NOMO-1 (cell line): ENCODE results near the gene RGL3.
"Not testable (repeated sequence)": the region's sequence is repeated elsewhere in the genome, so short reads cannot be mapped to it uniquely, and the experiment has no call there.

Experiments used
- DNase-seq, 2 experiments: peaks; one replicate each; lab custom pipeline; 2025; ENCODE audit not compliant: unreplicated experiment in 2 of 2; lab: John Stamatoyannopoulos, UW

The RGL3 gene, protein sequence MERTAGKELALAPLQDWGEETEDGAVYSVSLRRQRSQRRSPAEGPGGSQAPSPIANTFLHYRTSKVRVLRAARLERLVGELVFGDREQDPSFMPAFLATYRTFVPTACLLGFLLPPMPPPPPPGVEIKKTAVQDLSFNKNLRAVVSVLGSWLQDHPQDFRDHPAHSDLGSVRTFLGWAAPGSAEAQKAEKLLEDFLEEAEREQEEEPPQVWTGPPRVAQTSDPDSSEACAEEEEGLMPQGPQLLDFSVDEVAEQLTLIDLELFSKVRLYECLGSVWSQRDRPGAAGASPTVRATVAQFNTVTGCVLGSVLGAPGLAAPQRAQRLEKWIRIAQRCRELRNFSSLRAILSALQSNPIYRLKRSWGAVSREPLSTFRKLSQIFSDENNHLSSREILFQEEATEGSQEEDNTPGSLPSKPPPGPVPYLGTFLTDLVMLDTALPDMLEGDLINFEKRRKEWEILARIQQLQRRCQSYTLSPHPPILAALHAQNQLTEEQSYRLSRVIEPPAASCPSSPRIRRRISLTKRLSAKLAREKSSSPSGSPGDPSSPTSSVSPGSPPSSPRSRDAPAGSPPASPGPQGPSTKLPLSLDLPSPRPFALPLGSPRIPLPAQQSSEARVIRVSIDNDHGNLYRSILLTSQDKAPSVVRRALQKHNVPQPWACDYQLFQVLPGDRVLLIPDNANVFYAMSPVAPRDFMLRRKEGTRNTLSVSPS

DNA sequence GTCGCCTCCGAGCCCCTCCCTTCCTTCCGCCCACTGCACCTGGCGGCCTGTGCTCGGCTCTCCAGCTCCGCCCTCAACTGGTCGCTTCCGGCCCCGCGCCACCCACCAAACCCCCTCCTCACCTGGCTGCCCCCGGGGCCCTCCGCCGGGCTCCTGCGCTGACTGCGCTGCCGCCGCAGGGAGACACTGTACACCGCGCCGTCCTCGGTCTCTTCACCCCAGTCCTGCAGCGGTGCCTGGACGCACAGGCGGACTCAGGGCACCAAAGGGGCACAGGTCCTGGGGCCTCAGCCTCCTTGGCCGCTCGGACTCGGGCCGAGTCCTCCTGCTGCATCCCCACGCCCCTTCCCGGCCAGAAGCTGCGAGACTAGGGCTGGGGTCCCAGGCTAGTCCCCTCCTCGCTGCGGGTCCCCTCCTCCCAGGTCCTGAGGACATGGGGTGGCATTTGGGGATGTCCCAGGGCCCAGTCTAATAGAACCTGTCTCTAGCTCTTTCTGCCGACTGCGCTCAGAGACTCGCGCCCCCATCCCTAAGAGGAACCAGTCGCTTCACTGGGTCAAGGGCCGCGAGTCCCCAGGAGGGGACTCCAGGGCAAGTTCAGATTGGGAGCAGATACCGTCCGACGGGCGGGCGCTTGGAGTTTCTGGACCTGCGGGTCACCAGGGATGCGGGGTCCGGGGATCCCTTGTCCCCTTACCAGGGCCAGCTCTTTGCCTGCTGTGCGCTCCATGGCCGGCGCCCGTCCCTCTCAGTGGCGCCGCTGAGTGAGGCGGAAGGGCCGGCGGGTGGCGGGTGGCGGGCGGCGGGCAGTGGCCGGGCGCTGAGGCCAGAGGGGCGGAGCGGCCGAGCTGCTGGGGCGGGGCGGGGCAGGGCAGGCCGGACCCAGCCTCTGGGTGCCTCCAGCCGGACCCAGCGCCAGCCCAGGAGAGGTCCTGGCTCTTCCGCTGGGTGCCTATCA, at the start of gene RGL3:
Gene RGL3 (minus strand): TSS at position 766 of the 958 bp plus-strand sequence. CDS start 36 bp downstream, at position 730.
- no peak for DNase-seq

DNA sequence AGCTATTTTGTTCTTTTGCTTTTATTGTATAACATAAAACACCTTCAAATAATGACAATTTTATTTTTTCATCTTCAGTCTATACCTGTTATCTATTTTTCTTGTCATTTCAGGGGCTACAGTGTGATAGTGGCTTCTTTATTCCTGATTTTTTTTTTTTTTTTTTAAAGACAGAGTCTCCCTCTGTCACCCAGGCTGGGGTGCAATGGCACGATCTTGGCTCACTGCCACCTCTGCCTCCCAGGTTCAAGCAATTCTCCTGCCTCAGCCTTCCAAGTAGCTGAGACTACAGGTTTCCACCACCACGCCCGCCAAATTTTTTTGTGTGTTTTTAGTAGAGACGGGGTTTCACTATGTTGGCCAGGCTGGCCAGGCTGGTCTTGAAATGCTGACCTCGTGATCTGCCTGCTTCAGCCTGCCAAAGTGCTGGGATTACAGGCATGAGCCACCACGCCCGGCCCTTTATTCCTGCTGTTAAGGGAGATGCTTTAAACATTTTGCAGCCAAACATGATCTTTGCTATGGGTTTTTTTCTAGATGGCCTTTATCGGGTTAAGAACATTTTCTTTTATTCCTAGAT, 49.2 kb upstream of the RGL3 start:
- DNase-seq, result not testable (repeated sequence)

DNA sequence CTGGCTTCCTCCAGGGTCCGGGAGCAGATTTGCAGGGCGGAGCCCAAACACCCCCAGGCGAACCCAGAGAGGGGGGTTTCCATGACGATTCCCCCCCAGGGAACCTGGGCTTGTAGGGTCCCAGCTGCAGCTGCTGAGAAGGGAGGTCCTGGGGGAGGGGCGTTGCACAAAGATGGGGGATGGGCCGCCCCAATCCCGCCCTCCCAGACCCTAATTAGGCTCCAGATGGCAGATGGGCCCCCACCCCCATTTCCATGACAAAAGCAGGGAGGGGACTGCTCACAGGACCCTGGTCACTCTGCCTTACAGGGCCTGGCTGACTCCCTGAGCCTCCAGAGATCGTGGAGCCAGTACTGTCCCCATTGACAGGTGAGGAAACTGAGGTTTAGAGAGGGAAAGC, 46.5 kb upstream of the RGL3 start:
- DNase-seq, result no peak

DNA sequence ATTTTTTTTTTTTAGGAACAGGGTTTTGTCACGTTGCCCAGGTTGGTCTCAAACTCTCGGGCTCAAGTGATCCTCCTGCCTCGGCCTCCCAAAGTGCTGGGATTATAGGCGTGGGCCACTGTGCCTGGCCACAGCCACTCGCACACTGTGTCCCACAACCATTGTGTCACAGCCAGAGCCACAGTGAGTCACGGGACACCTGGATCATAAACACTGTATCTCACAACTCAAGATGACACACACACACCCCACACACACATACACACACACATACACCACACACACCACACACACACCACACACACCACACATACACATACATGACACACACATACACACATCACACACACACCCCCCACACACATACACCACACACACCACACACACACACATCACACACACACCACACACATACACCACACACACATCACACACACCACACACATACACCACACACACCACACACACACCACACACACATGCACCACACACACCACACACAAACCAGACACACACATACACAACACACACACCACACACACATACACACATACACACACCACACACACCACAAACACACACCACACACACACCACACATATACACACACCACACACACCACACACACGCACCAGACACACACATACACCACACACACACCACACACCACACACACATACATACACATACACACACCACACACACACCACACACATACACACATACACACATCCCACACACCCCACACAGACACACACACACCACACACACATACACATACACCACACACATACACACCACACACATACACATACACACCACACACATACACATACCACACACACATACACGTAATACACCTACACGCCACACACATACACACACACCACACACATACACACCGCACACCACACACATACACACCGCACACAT, 45.5 kb upstream of the RGL3 start:
- no peak for DNase-seq

DNA sequence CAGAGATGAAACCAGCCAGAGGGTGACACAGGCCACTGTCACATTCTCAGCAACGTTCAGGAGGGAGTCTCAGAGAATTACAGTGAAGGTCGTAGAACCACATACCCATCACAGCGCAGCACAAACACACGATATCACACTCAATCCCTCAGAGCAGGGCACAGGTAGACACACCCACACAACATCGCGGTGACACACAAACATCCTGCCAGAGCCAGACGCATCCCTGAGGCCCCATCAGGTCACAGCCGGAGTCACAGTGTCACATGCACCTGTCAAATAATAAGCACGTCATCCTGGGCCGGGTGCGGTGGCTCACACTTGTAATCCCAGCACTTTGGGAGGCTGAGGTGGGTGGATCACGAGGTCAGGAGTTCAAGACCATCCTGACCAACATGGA, 44.3 kb upstream of the RGL3 start:
- no peak for DNase-seq

DNA sequence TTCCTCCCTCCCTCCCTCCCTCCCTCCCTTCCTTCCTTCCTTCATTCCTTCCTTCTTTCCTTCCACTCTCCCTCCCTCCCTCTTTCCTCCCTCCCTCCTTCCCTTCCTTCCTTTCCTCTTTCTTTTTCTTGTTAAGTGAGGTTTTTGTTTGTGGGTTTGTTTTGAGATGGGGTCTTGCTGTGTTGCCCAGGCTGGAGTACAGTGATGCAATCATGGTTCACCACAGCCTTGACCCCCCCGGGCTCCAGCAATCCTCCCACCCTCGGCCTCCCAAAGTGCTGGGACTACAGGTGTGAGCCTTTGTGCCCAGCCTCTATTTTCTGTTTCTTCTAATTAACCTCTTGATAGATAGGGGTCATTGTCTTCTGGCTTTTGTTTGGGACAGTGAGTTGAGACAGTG, 42.3 kb upstream of the RGL3 start:
- DNase-seq, result no peak

DNA sequence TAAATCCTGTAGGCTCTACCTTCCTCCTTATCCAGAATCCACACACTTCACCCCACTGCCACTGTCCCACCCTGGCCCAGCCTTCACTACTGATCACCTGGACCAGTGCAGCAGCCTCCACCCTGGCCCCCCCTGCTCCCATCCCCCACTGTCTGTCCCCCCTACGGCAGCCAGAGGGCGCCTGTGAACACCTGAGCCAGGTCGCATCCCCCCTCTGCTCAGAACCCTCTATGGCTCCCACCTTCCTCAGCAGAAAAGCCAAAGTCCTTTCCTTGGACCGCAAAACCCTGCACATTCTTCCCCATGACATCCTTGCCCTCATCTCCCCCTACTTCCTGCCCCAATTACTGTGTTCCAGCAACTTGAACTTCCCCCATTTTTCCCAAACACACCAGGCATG, 41.1 kb upstream of the RGL3 start:
- DNase-seq, result no peak

DNA sequence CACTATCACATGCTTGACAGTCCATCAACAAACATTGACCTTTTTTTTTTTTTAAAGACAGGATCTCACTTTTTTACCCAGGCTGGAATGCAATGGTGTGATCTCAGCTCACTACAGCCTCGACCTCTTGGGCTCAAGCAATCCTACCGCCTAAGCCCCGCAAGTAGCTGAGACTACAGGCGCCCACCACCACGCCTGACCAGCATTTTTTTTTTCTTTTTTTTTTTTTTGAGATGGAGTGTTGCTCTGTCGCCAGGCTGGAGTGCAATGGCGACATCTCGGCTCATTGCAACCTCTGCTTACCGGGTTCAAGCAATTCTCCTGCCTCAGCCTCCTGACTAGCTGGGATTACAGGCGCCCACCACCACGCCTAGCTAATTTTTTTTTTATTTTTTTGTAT, 39.8 kb upstream of the RGL3 start:
- DNase-seq, result not testable (repeated sequence)

DNA sequence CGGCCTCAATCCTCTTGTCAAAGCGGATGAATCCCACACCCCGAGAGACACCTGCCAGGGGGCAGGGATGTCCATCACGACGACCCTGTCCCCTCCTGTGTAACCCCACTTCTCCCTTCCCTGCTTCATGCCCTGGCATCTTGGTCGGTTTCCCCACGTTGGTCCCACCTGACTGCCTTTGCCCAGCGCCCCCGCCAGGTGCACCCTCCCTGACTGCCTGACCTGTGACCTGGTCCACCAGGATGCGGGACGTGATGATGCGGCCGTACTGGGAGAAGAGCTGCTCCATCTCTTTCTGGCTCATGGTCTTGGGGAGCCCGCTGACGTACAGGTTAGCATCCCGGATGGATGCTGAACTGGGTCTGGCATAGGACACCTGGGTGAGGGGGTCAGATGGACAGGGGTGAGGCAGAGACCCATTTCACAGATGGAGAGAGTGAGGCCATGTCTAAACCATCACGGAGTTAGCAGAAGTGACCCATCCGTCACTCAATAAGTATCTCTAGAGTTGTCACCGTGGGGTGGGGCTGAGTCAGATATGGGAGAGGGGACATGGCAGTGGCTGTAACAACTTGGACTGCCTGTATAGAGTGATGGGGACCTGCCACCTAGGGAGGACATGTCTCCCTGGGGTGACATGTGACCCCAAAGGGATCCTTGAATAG, 39.3 kb upstream of the RGL3 start:
- DNase-seq, result no peak

DNA sequence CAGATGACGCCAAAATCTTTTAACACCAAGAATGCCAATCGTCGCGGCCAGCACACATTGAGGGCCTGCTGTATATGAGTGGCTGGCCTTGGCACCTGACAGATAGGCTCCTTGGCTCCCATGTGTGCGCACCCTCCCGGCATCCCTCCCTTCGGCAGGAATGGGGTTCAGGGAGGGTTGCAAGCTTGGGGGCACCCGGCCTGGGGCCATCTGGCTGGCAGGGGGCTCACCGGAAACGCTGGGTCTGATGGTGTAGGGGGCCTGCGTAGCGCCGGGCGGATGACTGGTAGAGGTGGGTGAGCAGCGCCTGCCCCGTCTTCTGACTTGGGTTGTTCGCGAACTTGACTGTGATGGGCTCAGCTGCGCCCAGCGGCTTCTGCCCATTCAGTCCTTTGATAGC, 38.7 kb upstream of the RGL3 start:
- DNase-seq, result no peak

DNA sequence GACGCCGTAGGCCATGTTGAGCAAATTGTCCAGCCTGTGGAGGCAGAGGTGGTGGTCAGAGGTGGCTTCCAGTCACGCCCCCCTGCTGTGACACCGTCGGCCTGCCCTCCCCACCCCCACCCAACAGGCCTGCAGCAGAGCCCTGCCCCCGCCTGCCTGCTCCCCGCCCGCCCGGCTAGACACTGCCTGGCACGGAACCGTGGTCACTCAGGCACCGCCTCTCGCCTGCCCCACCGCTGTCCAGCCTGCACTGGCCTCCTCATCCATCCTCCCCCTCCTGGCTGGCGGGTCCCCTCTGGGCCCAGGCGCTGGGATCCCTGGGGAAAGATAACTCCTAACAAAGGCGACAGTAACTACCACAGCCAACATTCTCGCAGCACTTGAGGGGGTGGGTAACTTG, 38.0 kb upstream of the RGL3 start:
- no peak for DNase-seq

DNA sequence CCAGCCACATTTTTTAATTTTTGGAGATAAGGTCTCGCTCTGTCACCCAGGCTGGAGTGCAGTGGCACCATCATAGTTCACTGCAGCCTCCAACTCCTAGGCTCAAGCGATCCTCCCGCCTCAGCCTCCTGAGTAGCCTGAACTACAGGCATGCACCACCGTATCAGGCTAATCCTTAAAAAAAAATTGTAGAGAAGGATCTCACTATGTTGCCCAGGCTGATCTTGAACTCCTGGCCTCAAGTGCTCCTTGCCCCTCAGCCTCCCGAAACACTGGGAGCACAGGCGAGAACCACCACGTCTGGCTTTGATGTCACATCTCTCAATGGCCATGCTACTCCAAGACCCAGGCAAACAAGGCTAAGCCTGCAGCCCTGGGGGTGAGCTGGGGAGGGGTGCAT, 37.5 kb upstream of the RGL3 start:
- DNase-seq, result no peak

DNA sequence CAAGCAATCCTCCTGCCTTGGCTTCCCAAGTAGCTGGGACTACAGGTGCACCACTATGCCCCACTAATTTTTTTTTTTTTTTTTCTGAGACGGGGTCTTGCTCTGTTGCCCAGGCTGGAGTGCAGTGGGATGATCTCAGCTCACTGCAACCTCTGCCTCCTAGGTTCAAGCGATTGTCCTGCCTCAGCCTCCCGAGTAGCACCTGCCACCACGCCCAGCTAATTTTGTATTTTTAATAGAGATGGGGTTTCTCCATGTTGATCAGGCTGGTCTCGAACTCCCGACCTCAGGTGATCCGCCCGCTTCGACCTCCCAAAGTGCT, 36.1 kb upstream of the RGL3 start:
- not testable (repeated sequence) for DNase-seq

DNA sequence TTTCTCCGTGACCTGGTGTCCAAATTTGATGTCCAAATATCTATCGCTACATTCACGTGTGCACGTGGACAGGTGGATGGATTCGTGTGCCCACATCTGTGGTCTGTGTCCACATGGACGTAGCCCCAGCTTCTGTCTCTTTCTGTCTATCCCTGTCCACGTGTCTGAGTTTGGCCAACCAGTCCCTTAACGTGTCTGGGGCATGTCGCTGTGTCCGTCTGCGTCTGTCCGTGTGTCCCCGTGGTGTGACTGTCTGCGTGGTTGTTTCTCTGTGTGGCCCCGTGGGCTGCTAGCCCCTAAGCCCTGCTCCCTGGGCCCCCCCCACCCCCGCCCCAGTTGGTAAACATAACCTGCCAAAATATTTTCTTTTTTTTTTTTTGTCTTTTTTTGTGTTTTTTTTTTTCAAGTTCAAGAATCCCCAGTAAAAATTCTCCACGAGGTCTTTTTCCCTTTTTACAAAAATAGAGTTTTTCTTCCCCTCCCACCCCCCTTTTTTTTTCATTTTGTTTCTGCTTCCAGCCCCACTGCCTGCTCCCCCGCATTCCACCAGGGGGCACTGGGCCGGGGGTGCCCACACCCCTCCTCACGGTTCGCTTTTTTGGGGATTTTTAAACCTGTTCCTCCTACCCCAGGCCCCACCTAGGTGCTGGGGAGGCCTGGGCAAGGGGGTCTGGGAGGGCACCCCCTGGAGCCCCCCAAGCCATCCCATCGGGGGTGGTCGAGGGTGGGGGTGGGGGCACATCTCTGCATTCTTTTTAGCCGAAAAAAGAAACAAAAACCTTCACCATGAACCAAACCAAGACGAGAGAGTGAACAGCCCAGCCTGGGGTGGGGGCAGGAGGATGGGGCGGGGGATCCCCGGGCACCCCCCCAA, 34.6 kb upstream of the RGL3 start:
- no peak for DNase-seq

DNA sequence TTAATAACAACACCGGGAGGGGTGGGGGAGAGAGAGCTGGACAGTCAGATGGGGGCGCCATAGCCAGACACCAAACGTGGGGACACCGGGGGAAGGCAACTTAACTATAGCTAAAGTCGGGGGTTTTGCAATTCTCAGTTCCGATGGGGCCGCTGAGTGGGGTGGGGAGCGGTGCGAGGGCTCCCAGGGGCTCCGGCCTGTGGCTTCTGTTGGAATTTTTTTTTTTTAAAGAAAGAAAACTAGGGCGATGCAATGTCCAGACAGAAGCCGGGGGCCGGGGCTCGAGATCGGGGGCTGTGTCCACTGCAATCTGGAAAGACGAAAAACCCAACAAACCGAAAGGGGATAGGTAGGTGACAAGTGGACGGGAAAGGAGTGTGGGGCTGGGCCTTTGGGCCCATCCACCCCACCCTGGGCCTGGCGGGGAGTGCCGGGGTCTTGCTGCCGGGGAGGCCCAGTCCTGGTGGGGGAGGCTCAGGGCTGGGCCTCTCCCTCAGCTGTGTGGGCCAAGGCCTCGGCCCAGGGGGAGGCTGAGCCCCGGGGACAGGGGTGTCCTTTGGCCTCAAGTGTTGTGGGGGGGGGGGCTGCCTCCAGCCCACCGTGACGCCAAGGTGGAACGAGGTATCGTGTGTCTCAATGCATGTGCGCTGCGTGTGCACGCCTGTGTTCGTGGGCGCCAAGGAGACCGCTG, 33.7 kb upstream of the RGL3 start:
- DNase-seq, result no peak

DNA sequence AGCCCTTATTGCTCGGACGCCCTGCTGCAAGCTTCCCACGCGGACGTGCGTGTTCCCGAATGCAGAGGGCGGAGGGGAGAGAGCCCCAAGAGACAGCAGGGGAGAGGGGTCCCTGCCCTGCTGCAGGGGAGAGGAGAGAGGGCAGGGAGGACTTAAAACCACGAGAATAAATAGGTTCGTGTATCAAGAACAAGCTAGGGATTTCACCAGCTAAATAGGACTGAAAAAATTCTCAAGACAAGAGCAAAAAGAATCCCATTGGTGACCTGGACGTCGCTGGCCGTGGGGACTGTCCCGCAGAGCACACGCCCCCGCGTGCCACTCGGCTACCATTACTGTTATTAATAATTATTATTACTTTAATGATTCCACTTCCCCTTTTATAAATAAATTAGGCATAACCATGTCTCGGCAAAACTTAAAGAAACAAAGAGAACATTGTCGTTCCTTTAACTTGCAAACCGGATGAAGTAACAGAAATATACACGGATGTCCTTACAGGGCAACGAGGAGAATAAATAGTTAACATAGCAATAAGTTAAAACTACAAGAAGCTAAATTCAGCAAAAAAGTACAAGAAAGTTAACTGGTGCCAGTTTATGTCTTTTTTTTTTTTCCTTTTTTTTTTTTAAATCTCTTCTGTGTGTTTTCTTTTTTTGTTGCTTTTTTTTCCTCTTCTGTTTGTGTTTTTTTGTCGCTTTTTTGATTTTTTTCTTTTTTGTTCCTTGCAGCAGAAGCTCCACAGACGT, 32.9 kb upstream of the RGL3 start:
- peak in 1 of 2 experiments; percentile 18 for DNase-seq

DNA sequence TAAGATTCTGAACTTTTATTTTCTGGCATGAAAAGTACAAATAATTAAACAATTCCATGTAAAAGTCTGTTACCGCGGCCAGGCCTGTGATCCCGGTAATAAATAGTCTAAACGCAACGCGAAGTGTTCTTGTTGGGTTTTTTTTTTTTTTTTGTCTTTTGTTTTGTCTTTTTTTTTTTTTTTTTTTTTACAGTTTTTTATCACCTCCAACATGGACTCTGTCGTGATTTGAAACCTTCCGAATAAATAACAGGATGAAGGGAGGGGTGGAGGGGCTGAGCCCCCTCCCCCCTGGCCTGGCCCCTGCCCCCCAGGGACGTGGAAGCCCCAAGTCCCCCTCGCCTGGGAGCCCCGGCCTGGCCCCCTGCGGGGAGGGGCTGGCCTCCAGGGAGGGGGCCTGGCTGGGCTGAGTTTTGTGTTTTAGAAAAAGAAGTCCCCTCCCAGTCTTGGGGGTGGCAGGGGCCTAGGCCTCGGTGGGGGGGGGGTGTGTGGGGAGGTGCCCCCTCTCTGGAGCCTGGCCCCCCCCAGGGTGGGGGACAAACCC, 32.3 kb upstream of the RGL3 start:
- DNase-seq, result no peak
